HL-60/S4 (cell line): ENCODE data around the gene MAMDC4.

Experiments used
- in situ Hi-C: fragments of 300-500 bp; cut with MboI; formaldehyde crosslinking; loops from 2 replicates; pipeline ENCODE4 v1.14.3; 2022; ENCODE audit warnings: low sequenced_read_pairs

Gene MAMDC4

GRCh38 chr9:136849038-136849959 is 2.8 kb upstream of the MAMDC4 start, which contains the start of gene PHPT1:
Gene PHPT1, plus strand, starts transcription at chr9:136849409. Its CDS starts 22 bp downstream, at chr9:136849431.
- in situ Hi-C loops: no loop called here

- in situ Hi-C loops: no loop called here
Observed at GRCh38 chr9:136849960-136850865, 1.9 kb upstream of the MAMDC4 start.

GRCh38 chr9:136850866-136851775 is 1.0 kb upstream of the MAMDC4 start:
- in situ Hi-C loops: no loop called here

GRCh38 chr9:136852664-136853595 is 784 bp downstream of the MAMDC4 start:
- in situ Hi-C loops: no loop called here

GRCh38 chr9:136853596-136854112 is 1.5 kb downstream of the MAMDC4 start:
- in situ Hi-C loops: no loop called here

GRCh38 chr9:136854113-136854841 is 2.1 kb downstream of the MAMDC4 start:
- in situ Hi-C loops: no loop called here

GRCh38 chr9:136854842-136855460 is 2.8 kb downstream of the MAMDC4 start:
- in situ Hi-C loops: no loop called here

GRCh38 chr9:136855461-136856078 is 3.4 kb downstream of the MAMDC4 start:
- in situ Hi-C loops: no loop called here

- in situ Hi-C loops: no loop called here
Observed at GRCh38 chr9:136856079-136856476, 3.9 kb downstream of the MAMDC4 start.

- in situ Hi-C loops: no loop called here
Observed at GRCh38 chr9:136856541-136857141, 4.5 kb downstream of the MAMDC4 start.

- in situ Hi-C loops: no loop called here
Observed at GRCh38 chr9:136857166-136857565, 5.0 kb downstream of the MAMDC4 start.

- in situ Hi-C loops: no loop called here
Observed at GRCh38 chr9:136857581-136858412, 5.7 kb downstream of the MAMDC4 start.

GRCh38 chr9:136858452-136858843 is 6.3 kb downstream of the MAMDC4 start:
- in situ Hi-C loops: no loop called here

- in situ Hi-C loops: no loop called here
Observed at GRCh38 chr9:136858844-136859757, 7.0 kb downstream of the MAMDC4 start.

- in situ Hi-C loops: no loop called here
Observed at GRCh38 chr9:136860529-136860928, 8.4 kb downstream of the MAMDC4 start.
